H1 (cell line): Measurements from ENCODE around the gene ARHGAP32. TPM values are rescaled to one million over a fixed set of nuclear protein-coding genes. Genes with fewer than 3 reads are reported as not detected.

Experiments used
- ATF3 ChIP-seq: IDR thresholded peaks from 2 replicates; pipeline ENCODE4 v1.6.1; 2011; ENCODE audit warnings: low read depth, mild to moderate bottlenecking, low read length; ENCODE audit not compliant: insufficient read depth
- BCL11A ChIP-seq, 2 experiments: IDR thresholded peaks; one replicate each; pipeline ENCODE4 v1.6.1; 2011; ENCODE audit warnings: low read depth in 2 of 2, low read length in 2 of 2, mild to moderate bottlenecking in 2 of 2
- E2F6 ChIP-seq: IDR thresholded peaks from 2 replicates; pipeline ENCODE4 v1.6.1; 2012; ENCODE audit warnings: inconsistent platforms
- EP300 ChIP-seq, 2 experiments: IDR thresholded peaks; 1 replicate in 1 of 2; 2 replicates in 1 of 2; pipeline ENCODE4 v1.6.1; 2011 to 2012; ENCODE audit warnings: low read depth in 2 of 2, low read length in 2 of 2, mild to moderate bottlenecking in 2 of 2, borderline replicate concordance in 1 of 2, inconsistent platforms in 1 of 2, moderate library complexity in 1 of 2
- KDM4A ChIP-seq: IDR thresholded peaks from one replicate; pipeline ENCODE4 v1.7.1; 2012; ENCODE audit warnings: low read depth, mild to moderate bottlenecking, moderate library complexity, low read length, inconsistent platforms; ENCODE audit not compliant: severe bottlenecking
- SP2 ChIP-seq: IDR thresholded peaks from 2 replicates; pipeline ENCODE4 v1.6.1; 2012; ENCODE audit warnings: mild to moderate bottlenecking, low read length, inconsistent platforms
- polyA plus RNA-seq, 7 experiments: library from polyadenylated mRNA; depleted of rRNA in 3 of 7; stranded (reverse) in 5 of 7; unstranded in 2 of 7; fragments of >200 nt in 5 of 7; fragments of 200-250 nt in 2 of 7; gene quantifications; 1 replicate in 5 of 7; 2 replicates in 1 of 7; 4 replicates in 1 of 7; pipeline versions ENCODE4 v1.2.1 to v1.2.3, GENCODE V29; 2011 to 2013; ENCODE audit warnings: missing spikeins in 2 of 7, mixed read lengths in 2 of 7
- total RNA-seq: library from RNA; stranded (reverse); fragmentation: NEBNext Ultra II Directional; extraction: Animal tissue kit (Norgen Biotek cat#: 25700); gene quantifications from 2 replicates; pipeline ENCODE4 v1.2.1, GENCODE V29; 2021
- TF ChIP-seq, protein P1 (sequence below): fragments of 300-600 bp; sonication (generic); IDR thresholded peaks from 2 replicates; pipeline ENCODE4 v1.7.1; 2012; ENCODE audit warnings: low read length, moderate library complexity, mild to moderate bottlenecking, inconsistent platforms; ENCODE audit not compliant: insufficient replicate concordance

ARHGAP32 gene
- total and polyA plus RNA-seq, 2 of the 8 experiments (the other 6 are each of a cell fraction or from before 2014, with no cell fraction given) = 13.7 to 30.0 TPM

- TF ChIP-seq, protein P1, sequence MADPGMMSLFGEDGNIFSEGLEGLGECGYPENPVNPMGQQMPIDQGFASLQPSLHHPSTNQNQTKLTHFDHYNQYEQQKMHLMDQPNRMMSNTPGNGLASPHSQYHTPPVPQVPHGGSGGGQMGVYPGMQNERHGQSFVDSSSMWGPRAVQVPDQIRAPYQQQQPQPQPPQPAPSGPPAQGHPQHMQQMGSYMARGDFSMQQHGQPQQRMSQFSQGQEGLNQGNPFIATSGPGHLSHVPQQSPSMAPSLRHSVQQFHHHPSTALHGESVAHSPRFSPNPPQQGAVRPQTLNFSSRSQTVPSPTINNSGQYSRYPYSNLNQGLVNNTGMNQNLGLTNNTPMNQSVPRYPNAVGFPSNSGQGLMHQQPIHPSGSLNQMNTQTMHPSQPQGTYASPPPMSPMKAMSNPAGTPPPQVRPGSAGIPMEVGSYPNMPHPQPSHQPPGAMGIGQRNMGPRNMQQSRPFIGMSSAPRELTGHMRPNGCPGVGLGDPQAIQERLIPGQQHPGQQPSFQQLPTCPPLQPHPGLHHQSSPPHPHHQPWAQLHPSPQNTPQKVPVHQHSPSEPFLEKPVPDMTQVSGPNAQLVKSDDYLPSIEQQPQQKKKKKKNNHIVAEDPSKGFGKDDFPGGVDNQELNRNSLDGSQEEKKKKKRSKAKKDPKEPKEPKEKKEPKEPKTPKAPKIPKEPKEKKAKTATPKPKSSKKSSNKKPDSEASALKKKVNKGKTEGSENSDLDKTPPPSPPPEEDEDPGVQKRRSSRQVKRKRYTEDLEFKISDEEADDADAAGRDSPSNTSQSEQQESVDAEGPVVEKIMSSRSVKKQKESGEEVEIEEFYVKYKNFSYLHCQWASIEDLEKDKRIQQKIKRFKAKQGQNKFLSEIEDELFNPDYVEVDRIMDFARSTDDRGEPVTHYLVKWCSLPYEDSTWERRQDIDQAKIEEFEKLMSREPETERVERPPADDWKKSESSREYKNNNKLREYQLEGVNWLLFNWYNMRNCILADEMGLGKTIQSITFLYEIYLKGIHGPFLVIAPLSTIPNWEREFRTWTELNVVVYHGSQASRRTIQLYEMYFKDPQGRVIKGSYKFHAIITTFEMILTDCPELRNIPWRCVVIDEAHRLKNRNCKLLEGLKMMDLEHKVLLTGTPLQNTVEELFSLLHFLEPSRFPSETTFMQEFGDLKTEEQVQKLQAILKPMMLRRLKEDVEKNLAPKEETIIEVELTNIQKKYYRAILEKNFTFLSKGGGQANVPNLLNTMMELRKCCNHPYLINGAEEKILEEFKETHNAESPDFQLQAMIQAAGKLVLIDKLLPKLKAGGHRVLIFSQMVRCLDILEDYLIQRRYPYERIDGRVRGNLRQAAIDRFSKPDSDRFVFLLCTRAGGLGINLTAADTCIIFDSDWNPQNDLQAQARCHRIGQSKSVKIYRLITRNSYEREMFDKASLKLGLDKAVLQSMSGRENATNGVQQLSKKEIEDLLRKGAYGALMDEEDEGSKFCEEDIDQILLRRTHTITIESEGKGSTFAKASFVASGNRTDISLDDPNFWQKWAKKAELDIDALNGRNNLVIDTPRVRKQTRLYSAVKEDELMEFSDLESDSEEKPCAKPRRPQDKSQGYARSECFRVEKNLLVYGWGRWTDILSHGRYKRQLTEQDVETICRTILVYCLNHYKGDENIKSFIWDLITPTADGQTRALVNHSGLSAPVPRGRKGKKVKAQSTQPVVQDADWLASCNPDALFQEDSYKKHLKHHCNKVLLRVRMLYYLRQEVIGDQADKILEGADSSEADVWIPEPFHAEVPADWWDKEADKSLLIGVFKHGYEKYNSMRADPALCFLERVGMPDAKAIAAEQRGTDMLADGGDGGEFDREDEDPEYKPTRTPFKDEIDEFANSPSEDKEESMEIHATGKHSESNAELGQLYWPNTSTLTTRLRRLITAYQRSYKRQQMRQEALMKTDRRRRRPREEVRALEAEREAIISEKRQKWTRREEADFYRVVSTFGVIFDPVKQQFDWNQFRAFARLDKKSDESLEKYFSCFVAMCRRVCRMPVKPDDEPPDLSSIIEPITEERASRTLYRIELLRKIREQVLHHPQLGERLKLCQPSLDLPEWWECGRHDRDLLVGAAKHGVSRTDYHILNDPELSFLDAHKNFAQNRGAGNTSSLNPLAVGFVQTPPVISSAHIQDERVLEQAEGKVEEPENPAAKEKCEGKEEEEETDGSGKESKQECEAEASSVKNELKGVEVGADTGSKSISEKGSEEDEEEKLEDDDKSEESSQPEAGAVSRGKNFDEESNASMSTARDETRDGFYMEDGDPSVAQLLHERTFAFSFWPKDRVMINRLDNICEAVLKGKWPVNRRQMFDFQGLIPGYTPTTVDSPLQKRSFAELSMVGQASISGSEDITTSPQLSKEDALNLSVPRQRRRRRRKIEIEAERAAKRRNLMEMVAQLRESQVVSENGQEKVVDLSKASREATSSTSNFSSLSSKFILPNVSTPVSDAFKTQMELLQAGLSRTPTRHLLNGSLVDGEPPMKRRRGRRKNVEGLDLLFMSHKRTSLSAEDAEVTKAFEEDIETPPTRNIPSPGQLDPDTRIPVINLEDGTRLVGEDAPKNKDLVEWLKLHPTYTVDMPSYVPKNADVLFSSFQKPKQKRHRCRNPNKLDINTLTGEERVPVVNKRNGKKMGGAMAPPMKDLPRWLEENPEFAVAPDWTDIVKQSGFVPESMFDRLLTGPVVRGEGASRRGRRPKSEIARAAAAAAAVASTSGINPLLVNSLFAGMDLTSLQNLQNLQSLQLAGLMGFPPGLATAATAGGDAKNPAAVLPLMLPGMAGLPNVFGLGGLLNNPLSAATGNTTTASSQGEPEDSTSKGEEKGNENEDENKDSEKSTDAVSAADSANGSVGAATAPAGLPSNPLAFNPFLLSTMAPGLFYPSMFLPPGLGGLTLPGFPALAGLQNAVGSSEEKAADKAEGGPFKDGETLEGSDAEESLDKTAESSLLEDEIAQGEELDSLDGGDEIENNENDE = no peak
- TF ChIP-seq ATF3 = no peak
- TF ChIP-seq SP2 = no peak
- no peak for TF ChIP-seq BCL11A (IDR thresholded peaks at IDR 0.05; ENCODE audit: low read depth in 2 of 2, low read length in 2 of 2)
- no peak for TF ChIP-seq EP300 (IDR thresholded peaks at IDR 0.05; ENCODE audit: borderline replicate concordance in 1 of 2, low read depth in 2 of 2, low read length in 2 of 2)
- no peak for TF ChIP-seq E2F6
- TF ChIP-seq KDM4A = no peak
Observed at GRCh38 chr11:128938156-128938885, 253.8 kb downstream of the ARHGAP32 start (continued).
